ENCODE results near the gene WDTC1. TPM values are rescaled to one million over a fixed set of nuclear protein-coding genes. Genes with fewer than 3 reads are reported as not detected.

The WDTC1 gene
- total and polyA plus RNA-seq, 2 of the 8 experiments (the other 6 are each of a cell fraction or from before 2014, with no cell fraction given) = 7.5 to 18.7 TPM

- TF ChIP-seq RAD21 (IDR thresholded peaks at IDR 0.05 in 1 of 2, conservative IDR thresholded peaks at IDR 0.05 in 1 of 2; ENCODE audit: low read depth in 2 of 2, low read length in 2 of 2) (no peak), RNF2 (IDR thresholded peaks at IDR 0.05; ENCODE audit: borderline replicate concordance, low read depth, low read length, missing control alignments, poor library complexity, severe bottlenecking) (no peak), RBBP5 (IDR thresholded peaks at IDR 0.05; ENCODE audit: borderline replicate concordance, low read depth, low read length) (no peak), GTF2F1 (IDR thresholded peaks at IDR 0.05; ENCODE audit: borderline replicate concordance, low read depth, low read length) (no peak), CBX5 (IDR thresholded peaks at IDR 0.05; ENCODE audit: low read depth, low read length) (no peak), ATF2 (IDR thresholded peaks at IDR 0.05; ENCODE audit: low read length) (no peak)
Measured at GRCh38 chr1:27302612-27303011, 68.2 kb downstream of the WDTC1 start (continued).
